Hematopoietic multipotent progenitor cell treated with erythropoietin and hydrocortisone succinate and interleukin-3 and kit ligand, for 6 days (in vitro differentiated cells): ENCODE data around the gene FAM181A.

Source experiments
- DNase-seq: peaks from one replicate; pipeline ENCODE4 v3.0.0-alpha.2; 2015

Gene FAM181A

GRCh38 chr14:93905623-93906022 lies 21.5 kb upstream of the FAM181A start:
- DNase-seq: no peak

- peak; percentile 82 for DNase-seq
Measured at GRCh38 chr14:93906341-93907329, 20.5 kb upstream of the FAM181A start.

- DNase-seq: no peak
Measured at GRCh38 chr14:93909429-93910128, 17.6 kb upstream of the FAM181A start.

GRCh38 chr14:93911975-93912615 lies 15.0 kb upstream of the FAM181A start:
- no peak for DNase-seq

GRCh38 chr14:93912782-93913181 lies 14.4 kb upstream of the FAM181A start:
- DNase-seq: no peak

GRCh38 chr14:93914278-93914677 lies 12.9 kb upstream of the FAM181A start:
- no peak for DNase-seq

GRCh38 chr14:93915070-93915705 lies 12.0 kb upstream of the FAM181A start:
- DNase-seq: no peak

- no peak for DNase-seq
Measured at GRCh38 chr14:93915800-93916199, 11.3 kb upstream of the FAM181A start.

GRCh38 chr14:93916498-93916897 lies 10.6 kb upstream of the FAM181A start:
- DNase-seq: no peak

GRCh38 chr14:93917141-93917540 lies 10.0 kb upstream of the FAM181A start:
- no peak for DNase-seq

GRCh38 chr14:93921001-93921806 lies 5.9 kb upstream of the FAM181A start:
- no peak for DNase-seq

- DNase-seq: no peak
Measured at GRCh38 chr14:93923626-93924025, 3.5 kb upstream of the FAM181A start.

GRCh38 chr14:93924592-93925355 lies 2.4 kb upstream of the FAM181A start:
- no peak for DNase-seq

- no peak for DNase-seq
Measured at GRCh38 chr14:93925374-93925895, 1.7 kb upstream of the FAM181A start.

GRCh38 chr14:93926245-93926872 lies 785 bp upstream of the FAM181A start:
- no peak for DNase-seq

- no peak for DNase-seq
Measured at GRCh38 chr14:93927800-93928145, 629 bp downstream of the FAM181A start.

GRCh38 chr14:93928184-93929047 lies 1.3 kb downstream of the FAM181A start:
- DNase-seq: no peak

GRCh38 chr14:93929048-93929535 lies 1.9 kb downstream of the FAM181A start:
- DNase-seq: no peak

GRCh38 chr14:93929657-93930056 lies 2.5 kb downstream of the FAM181A start:
- DNase-seq: no peak
